Activated naive CD4-positive, alpha-beta T cell (primary cell): Measurements from ENCODE around the gene GTF2I.
A peak's percentile ranks its signal among the peaks of the same experiment; 100 is the strongest.
"Not testable (repeated sequence)": the region's sequence is repeated elsewhere in the genome, so short reads cannot be mapped to it uniquely, and the experiment has no call there.

Source experiments
- DNase-seq, 4 experiments: peaks; one replicate each; lab custom pipeline; 2025; lab: John Stamatoyannopoulos, UW

The GTF2I gene

GRCh38 chr7:74657692-74658177 lies at the start of gene GTF2I:
GTF2I (plus strand) TSS chr7:74657718; CDS start chr7:74689129, 31,411 bp downstream.
- peak in 3 of 4 experiments; percentile 50 to 58 (median 55) for DNase-seq

GRCh38 chr7:74612015-74612829 lies 45.3 kb upstream of the GTF2I start:
- no peak for DNase-seq

GRCh38 chr7:74615933-74616780 lies 41.4 kb upstream of the GTF2I start:
- no peak for DNase-seq

- DNase-seq: peak in 1 of 4 experiments; percentile 8
These were observed 40.3 kb upstream of the GTF2I start for GRCh38 chr7:74617180-74617744.

- no peak for DNase-seq
These were observed 38.2 kb upstream of the GTF2I start for GRCh38 chr7:74619235-74619860.

- DNase-seq: no peak
These were observed 35.2 kb upstream of the GTF2I start for GRCh38 chr7:74622228-74622749.

GRCh38 chr7:74623135-74623534 lies 34.4 kb upstream of the GTF2I start:
- DNase-seq: no peak

GRCh38 chr7:74625446-74625845 lies 32.1 kb upstream of the GTF2I start:
- no peak for DNase-seq

GRCh38 chr7:74627661-74628411 lies 29.7 kb upstream of the GTF2I start:
- DNase-seq: no peak

GRCh38 chr7:74632505-74632904 lies 25.0 kb upstream of the GTF2I start:
- DNase-seq: no peak

GRCh38 chr7:74633451-74633921 lies 24.0 kb upstream of the GTF2I start:
- DNase-seq: no peak

- DNase-seq: no peak
These were observed 19.8 kb upstream of the GTF2I start for GRCh38 chr7:74637745-74638144.

- DNase-seq: peak; percentile 17 to 46 (median 30)
These were observed 7.5 kb upstream of the GTF2I start for GRCh38 chr7:74650055-74650454.

- not testable (repeated sequence) for DNase-seq
These were observed 6.9 kb upstream of the GTF2I start for GRCh38 chr7:74650493-74651132.

- not testable (repeated sequence) for DNase-seq
These were observed 6.4 kb upstream of the GTF2I start for GRCh38 chr7:74651133-74651504.

GRCh38 chr7:74653686-74654181 lies 3.8 kb upstream of the GTF2I start:
- no peak for DNase-seq

- no peak for DNase-seq
These were observed 2.7 kb upstream of the GTF2I start for GRCh38 chr7:74654811-74655210.

- DNase-seq: no peak
These were observed 2.2 kb upstream of the GTF2I start for GRCh38 chr7:74655324-74655723.

GRCh38 chr7:74655768-74656440 lies 1.6 kb upstream of the GTF2I start:
- no peak for DNase-seq

- peak in 2 of 4 experiments; percentile 16 to 22 for DNase-seq
These were observed 1.1 kb upstream of the GTF2I start for GRCh38 chr7:74656441-74656836.
